ENCODE data around the gene SCOC.

GRCh38 chr4:140423106-140423505 lies 49.7 kb downstream of the SCOC start:
- TF ChIP-seq POLR2AphosphoS5 (IDR thresholded peaks at IDR 0.05; ENCODE audit: borderline replicate concordance, low read depth, low read length): no peak
- TF ChIP-seq FOXP2 (optimal IDR thresholded peaks at IDR 0.05; ENCODE audit: control extremely low read depth, extremely low read length, insufficient read depth): no peak

Measured in SK-N-MC (cell line).